Hindlimb muscle (tissue), 1 donor: Measurements from ENCODE around the gene DHRS11. TPM values are rescaled to one million over a fixed set of nuclear protein-coding genes. Genes with fewer than 3 reads are reported as not detected.

Experiments used
- polyA plus RNA-seq: library from polyadenylated mRNA; unstranded; fragments of 120-200 nt; gene quantifications from one replicate; pipeline ENCODE4 v1.2.1, GENCODE V29; 2013; ENCODE audit not compliant: insufficient read length

DHRS11 gene
- polyA plus RNA-seq, 1 donor = 7.0 TPM

Other genes with a start within 250 kb of the DHRS11 start
- not detected for gene TBC1D3H, start 203.4 kb upstream of the DHRS11 start, polyA plus RNA-seq
- 53.9 TPM for gene ZNHIT3, start 105.2 kb upstream of the DHRS11 start, polyA plus RNA-seq
- 36.4 TPM for gene MYO19, start 57.0 kb upstream of the DHRS11 start, polyA plus RNA-seq
- gene PIGW, start 56.9 kb upstream of the DHRS11 start, polyA plus RNA-seq = 8.0 TPM
- 62.4 TPM for gene GGNBP2, start 47.0 kb upstream of the DHRS11 start, polyA plus RNA-seq
- 5.0 TPM for gene MRM1, start 9.7 kb downstream of the DHRS11 start, polyA plus RNA-seq